Ramos (cell line): ENCODE results near the gene DPH2.

ENCODE experiments used
- in situ Hi-C: fragments of 300-500 bp; cut with MboI; formaldehyde crosslinking; loops from one replicate; pipeline ENCODE4 v1.14.3; 2022; ENCODE audit warnings: low sequenced_read_pairs; ENCODE audit not compliant: unreplicated experiment

DPH2 gene

GRCh38 chr1:43980255-43981134 lies 10.7 kb downstream of the DPH2 start:
- in situ Hi-C loops, result no loop called here

GRCh38 chr1:43981135-43981491 lies 11.3 kb downstream of the DPH2 start:
- in situ Hi-C loops, result no loop called here

- in situ Hi-C loops, result no loop called here
Observed at GRCh38 chr1:43981636-43982035, 11.8 kb downstream of the DPH2 start.

GRCh38 chr1:43982241-43982640 lies 12.4 kb downstream of the DPH2 start:
- in situ Hi-C loops, result no loop called here

- in situ Hi-C loops, result no loop called here
Observed at GRCh38 chr1:43982808-43983207, 13.0 kb downstream of the DPH2 start.

- in situ Hi-C loops, result no loop called here
Observed at GRCh38 chr1:43983253-43983899, 13.6 kb downstream of the DPH2 start.

- in situ Hi-C loops, result no loop called here
Observed at GRCh38 chr1:43984855-43985254, 15.0 kb downstream of the DPH2 start.

- in situ Hi-C loops, result no loop called here
Observed at GRCh38 chr1:43985984-43986595, 16.3 kb downstream of the DPH2 start.

GRCh38 chr1:43986712-43987111 lies 16.9 kb downstream of the DPH2 start:
- in situ Hi-C loops, result no loop called here

GRCh38 chr1:43987159-43987902 lies 17.5 kb downstream of the DPH2 start:
- in situ Hi-C loops, result no loop called here

GRCh38 chr1:43990271-43991199 lies 20.7 kb downstream of the DPH2 start:
- in situ Hi-C loops, result no loop called here

- in situ Hi-C loops, result no loop called here
Observed at GRCh38 chr1:43991200-43991475, 21.3 kb downstream of the DPH2 start.

- in situ Hi-C loops, result no loop called here
Observed at GRCh38 chr1:43991476-43992231, 21.8 kb downstream of the DPH2 start, which contains the start of gene CCDC24. CCDC24 (plus strand) TSS chr1:43991599; CDS start chr1:43991879, 280 bp downstream.

- in situ Hi-C loops, result no loop called here
Observed at GRCh38 chr1:43992232-43992995, 22.6 kb downstream of the DPH2 start.

- in situ Hi-C loops, result no loop called here
Observed at GRCh38 chr1:43993206-43993914, 23.6 kb downstream of the DPH2 start.

GRCh38 chr1:43994071-43994470 lies 24.3 kb downstream of the DPH2 start:
- in situ Hi-C loops, result no loop called here
